Fibroblast of peridontal ligament (primary cell): Measurements from ENCODE around the gene GBGT1.
"Not testable (repeated sequence)": the region's sequence is repeated elsewhere in the genome, so short reads cannot be mapped to it uniquely, and the experiment has no call there.

Source experiments
- DNase-seq: peaks from one replicate; pipeline ENCODE4 v3.0.0-alpha.2; 2010; ENCODE audit errors: extremely low read depth

GBGT1 gene

DNA sequence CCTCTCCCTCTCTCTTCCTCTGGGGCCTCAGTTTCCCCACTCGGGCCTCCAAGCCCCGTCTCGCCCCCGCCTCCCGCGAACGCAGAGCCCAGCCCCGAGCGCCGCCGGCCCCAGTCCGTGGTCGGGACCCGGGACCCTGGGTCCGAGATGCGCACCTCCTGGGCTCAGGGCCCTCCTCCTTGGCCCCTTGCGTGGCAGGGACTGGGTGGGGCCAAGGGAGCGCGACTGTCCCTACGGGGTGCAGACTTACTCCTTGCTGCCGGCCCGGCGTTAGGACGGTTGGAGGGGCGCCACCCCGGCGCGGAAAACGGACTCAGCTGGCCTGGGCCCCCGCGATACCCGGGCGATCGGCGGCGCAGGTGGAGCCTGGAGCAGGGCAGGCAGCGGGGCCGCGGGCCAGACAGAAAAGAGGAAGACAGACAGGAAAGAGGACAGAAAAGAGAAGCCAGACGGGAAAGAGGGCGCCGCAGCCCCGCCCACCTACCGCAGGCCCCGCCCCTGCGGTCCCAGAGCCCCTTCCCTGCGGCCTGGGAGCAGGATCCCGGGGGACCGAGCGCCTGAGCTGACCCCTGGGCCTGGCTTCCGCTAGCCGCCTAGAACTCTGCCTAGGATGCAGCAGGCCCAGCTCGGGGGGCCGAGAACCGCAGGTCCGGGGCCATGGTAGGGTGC is at the start of gene GBGT1:
GBGT1 (minus strand) TSS at position 411 of the 669 bp plus-strand sequence. CDS start 1,502 bp downstream, outside the sequence.
- DNase-seq, result no peak

DNA sequence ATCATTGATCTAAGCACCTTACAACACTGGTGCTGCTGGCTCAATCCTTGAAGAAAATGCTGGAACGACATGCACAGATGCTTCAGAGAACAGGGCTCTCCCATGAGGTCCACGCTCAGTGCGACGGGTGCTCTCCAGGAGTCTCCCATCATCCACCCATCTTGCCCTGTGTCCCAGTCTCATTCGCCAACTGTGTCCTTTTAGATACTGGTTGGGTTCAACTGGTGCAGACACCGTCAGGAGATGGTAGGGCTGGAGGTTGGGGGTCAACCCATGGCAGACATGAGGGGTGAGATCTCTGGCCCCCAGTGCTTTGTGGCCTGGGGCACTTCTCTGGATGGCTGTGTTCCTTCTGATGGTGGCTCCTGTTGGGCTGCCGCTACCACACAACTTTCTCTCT is 46.9 kb upstream of the GBGT1 start:
- no peak for DNase-seq

DNA sequence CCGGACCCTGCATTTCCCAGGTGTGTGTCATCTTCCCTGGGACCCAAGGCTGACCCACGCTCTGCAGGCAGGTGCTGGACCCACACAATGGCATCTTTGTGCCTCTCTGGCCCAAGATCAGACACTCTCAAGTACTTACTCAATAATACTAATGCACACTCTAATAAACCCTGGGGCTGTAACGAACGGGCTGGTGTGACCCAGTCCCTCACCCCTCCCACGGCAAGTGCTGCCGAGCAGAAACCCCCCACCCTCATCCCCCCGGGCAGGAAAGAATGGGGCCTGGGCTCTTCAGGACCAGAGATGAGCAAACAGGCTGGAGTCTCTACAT is 46.5 kb upstream of the GBGT1 start:
- no peak for DNase-seq

DNA sequence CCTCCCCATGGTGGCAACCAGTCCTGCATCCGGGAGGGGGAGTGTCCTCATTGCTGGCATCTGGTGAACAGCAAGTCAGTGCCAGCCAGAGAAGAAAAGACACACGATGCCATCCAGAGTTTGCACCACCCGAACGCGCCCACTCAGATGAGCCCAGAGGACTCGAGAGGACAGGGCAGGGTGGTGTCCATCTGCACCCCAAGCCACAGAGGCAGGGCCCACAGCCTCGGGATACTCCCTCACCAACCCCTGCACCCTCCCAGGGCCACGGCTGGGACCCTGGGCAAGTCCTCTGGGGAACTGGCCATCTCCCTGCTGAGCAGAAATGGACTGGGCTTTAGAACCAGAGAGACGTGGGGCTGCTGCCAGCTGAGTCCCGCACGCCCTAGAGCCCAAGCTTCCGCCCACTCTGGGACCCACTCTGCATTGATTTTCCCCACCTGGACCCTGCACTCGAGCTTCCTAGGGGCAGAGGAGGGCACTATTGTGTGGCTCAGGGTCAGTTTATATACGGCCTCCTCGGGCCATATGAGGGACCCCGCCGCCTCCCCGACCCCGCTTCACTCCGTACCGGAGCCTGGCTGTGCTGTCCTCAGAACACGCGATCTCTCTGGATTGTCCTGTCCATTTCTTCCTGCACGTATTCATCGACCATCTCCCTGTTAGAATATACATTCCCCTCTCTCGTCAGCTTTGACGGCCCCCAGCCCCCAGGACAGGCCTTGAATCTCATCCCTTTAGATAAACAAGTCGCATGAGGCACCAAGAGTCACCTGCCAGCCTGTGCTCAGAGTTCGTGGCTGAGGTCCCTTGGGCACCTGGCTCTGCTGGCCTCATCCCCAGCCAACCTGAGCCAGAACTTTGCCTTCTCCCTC is 45.9 kb upstream of the GBGT1 start:
- not testable (repeated sequence) for DNase-seq

DNA sequence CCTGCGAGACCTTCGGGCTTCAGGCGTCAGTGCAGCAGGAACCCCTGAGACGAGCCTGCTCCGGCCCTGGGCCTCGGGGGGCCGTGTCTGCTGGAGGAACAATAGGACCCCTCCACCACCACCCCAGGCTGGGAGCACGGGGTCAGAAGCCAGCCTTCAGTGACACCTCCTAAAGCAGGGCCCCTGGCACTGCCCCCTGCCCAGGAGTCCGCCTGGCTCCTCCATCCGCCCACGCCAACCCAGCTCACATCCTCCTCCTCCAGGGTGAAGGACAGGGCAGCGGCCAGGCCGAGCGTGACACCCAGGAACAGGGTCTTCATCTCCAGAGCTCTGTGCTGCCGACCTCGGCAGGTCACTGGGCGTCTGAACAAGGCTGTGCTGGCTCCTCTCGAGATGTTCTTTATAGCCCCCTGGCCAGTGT is 45.2 kb upstream of the GBGT1 start, which contains the start of gene OBP2B:
OBP2B (minus strand) TSS at position 371 of the 421 bp plus-strand sequence; CDS start at position 320, 51 bp downstream.
- DNase-seq, result not testable (repeated sequence)

DNA sequence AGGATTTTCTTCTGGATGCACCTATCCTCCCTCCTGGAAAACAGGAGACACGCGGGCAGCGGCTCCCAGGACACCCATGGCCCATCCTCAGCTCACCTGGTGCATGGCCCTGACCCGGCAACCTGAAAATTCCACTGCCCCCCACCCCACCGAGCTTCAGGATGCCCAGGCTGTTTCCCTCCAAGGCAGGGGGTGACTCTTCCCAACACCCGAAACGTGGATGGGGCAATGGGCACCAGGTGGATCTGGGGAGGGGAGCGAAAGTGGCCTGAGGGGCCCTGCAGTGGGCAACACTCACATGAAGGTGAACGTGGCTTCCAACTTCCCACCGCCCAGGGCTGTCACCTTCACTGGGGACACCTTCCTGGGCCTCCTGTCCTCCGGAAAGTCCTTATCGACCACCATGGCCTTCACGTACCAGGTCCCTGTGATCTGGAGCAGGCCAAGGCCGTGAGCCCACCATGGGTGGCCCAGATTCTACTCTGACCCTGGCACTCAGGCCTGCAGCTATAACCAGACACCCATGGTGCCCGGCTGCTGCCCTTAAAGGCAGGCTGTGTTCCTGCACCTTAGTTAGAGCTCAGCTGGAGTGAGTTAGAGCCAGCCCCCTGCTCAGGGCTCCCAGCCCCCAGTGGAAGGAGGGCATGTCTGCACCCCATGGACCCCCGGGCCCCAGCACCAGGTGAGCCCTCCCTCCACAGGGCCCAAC is 44.6 kb upstream of the GBGT1 start:
- DNase-seq, result not testable (repeated sequence)

DNA sequence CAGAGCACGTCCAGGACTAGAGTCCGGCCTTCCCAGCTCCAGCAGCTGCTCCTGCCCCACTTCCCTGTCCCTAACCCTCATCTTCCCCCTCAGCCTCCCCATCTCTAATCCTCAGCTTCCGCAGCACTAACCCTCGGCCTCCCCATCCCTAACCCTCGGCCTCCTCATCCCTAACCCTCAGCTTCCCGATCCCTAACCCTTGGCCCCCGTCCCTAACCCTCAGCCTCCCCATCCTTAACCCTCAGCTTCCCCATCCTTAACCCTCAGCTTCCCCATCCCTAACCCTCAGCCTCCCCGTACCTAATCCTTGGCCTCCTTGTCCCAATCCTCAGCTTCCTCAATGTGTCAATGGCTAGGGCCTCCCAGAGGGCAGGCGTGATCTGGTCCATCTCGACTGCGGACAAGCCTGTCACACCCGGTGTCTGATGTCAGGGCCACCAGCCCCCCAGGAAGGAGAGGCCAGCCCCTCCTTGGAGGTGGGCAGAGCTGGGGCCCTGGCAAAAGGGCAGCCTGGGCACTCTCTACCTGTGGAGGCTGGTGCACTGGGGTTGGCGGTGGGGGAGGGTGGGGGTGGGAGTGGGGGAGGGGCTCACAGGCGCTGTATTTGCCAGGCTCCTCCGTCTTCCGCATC is 43.9 kb upstream of the GBGT1 start:
- no peak for DNase-seq

DNA sequence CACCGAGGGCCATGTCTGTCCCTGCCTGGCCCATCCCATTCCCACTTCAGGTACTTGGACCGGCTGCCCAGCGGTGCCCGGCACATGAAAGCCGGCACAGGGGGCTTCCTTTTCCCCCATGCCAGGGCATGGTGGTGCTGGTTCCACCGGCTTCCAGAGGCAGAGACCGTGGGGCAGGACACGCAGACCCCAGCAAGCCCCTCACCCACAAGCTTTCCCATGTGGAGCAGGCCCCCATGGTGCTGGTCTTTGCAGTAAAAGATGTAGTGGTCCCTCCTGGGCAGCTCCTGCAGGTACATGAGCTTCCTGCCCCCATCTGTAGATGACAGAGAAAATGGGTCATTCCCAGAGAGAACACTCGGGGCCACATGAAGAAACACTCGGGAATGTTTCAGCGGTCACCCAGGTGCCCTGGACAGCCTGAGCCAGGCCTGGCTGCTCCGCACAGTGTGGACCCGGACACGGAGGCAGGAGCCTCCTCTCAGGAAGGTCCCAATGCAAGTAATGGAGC is 43.4 kb upstream of the GBGT1 start:
- DNase-seq, result no peak

DNA sequence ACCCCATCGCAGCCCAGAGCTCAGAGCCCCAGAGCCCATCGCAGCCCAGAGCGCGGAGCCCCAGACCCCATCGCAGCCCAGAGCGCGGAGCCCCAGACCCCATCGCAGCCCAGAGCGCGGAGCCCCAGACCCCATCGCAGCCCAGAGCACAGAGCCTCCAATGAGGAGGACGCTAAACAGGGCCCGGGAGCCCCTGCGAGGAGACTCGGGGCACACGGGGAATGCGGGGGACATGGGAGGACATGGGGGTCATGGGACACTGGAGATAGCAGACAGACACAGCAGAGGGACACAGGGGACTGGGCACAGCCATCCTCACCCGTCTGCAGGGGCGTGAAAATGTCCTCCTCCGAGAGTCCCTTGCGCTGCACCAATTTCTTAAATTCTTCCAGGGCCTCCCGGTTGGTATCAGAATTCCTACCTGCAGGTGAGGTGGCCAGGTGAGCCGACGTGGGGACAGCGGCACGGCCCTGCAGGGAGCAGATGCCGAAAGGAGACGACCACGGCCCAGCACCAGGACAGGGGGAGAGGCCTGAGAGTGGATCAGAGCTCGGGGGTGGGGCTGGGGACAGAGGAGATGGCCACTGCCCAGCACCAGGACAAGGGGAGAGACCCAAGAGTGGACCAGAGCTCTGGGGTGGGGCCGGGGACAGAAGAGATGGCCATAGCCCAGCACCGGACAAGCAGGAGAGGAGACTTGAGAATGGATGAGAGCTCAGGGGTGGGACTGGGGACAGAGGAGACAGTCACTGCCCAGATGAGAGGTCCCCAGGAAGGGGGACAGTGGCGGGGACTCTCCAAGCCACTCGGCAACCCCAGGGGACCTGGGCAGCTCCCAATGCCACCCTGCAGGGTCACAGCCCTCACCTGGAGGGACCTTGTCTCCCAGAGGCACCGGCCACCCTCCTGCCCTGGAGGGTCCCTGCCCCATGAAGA is 42.5 kb upstream of the GBGT1 start:
- no peak for DNase-seq

DNA sequence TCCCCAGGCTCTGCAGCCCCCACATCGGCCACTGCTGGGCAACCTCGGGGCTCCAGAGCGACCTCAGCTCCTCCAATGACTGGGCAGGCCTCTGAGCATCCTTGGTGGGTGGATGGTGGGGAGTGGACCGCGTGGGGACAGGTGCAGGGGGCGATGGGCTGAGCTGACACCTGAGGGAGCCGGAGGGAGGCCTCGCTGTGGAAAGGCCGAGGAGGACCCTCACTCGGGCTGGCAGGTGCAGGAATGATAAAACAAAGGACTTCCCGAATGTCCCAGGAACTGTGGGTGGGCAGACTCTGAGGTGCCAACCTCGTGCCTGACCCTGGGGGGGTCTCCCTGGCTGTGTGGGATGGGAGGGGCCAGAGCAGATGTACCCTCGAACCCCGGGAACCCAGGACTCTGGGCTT is 41.8 kb upstream of the GBGT1 start:
- DNase-seq, result not testable (repeated sequence)

DNA sequence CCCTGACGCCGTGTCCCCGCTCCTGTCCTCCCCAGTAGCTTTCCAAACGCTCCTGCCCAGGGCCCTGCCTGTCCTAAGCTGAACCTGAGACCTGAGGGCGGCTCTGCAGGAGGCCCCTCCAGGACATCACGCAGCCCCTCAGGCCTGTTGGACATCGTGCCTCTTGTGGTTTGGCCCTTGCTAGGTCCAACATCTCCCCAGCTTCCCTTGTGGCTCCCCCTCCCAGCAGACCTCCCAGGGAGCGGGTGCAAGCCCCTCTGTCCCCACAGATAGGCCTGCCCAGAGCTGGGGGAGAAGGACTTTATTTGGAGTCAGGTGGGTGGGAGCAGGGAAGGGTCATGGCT is 41.3 kb upstream of the GBGT1 start:
- DNase-seq, result no peak

DNA sequence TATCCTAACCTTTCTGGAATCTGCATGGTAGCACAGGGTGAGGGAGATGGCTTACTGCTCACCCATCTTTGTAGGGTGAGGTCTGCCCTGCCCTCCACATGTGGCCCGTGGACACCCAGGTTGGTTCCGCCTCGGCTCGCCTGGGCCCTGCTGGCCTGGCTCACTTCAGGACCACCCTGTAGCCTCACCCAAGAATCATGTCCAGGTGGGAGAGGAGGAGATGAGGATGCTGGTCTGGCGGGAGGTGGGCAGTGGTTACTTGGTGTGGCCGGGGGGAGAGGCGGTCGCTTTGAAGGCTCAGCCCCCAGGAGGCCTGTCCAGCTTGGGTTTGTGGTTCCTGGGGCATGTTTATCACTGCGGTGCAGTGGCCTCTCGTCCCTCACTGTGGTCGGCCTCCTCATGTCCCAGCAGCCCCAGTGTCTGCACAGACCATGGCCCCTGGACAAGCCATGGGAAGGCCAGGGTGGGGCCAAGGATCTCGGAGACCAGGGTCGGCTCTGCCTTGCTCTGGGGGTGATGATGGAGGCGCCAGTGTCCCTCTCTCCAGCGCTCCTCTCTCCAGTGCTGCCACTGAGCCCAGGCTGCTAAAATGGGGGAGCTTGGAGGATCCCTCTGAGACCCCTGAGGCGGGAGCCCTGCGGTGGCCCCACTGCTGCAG is 40.8 kb upstream of the GBGT1 start:
- no peak for DNase-seq

DNA sequence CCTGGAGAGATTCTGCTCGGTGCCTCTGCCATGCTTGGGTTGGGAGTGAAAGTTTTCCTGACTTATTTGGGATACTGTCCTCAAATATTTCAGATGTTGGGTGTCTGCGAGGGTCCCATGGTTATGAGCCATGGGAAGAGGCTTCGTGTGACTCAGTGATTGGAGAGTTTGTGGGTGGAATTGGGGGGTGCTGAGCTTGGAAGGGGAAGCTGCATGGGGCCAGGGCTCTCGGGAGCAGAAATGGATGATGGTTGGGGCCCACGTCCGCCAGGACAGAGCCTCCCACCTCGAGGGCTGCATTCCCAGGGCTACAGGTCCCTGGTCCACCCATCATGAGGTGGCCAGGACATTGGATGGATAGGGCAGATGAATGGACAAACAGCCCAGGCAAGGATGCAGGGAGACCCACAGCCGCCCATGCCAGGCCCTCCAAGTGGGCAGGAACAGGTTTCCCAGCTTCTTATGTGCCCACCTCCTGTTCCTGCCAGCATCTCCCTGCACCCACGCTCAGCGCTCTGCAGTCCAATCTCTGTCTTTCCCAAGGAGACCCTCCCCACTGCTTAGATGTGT is 39.9 kb upstream of the GBGT1 start:
- no peak for DNase-seq

DNA sequence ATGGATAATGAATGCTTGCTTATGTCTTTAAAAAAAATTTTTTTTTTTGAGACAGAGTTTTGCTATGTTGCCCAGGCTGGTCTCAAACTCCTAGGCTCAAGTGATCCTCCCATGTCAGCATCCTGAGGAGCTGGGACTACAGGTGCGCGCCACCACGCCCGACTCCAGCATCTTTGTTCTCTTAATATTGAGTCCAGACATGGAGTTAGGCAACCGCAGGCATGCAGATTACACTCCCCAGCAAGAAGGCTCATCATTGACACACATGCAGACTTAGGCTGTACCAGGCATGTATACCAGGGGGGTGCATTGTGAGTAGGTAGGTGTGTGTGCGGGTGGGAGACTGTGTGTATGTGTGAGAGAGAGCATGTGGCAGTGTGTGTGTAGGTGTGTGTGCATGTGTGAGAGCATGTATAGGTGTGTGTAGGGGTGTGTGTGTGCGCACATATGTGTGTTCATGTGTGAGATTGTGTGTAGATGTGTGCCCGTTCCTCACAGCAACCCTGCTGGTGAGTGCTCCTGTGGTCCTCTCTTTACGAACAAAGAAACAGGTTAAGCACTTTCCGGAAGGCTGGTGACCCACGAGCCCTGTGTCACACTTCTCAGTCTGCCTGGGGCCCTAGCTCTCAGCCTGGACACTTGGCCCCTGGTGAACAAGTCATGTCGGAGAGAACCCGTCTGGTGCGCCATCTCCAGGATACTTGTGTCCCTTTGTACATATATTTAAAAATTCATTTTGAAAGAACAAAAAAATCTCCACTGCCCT is 39.2 kb upstream of the GBGT1 start:
- DNase-seq, result no peak

DNA sequence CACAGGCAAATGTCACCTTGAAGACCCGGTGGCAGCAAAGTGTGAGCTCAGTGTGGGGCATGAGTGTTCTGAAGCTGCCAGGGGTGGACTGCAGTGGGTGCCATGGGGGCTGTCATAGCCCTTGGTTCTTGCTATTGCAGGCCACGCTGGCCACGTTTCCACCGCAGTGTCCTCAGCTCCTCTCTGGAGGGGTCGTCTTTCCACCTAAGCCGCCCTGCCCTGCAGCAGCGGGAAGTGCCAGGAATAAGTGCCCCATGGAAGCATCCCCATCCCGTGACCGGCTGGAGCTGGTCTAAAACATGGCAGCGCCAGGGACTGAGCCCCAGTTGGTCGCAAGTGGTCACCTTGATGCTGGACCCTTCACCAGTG is 38.4 kb upstream of the GBGT1 start:
- no peak for DNase-seq

DNA sequence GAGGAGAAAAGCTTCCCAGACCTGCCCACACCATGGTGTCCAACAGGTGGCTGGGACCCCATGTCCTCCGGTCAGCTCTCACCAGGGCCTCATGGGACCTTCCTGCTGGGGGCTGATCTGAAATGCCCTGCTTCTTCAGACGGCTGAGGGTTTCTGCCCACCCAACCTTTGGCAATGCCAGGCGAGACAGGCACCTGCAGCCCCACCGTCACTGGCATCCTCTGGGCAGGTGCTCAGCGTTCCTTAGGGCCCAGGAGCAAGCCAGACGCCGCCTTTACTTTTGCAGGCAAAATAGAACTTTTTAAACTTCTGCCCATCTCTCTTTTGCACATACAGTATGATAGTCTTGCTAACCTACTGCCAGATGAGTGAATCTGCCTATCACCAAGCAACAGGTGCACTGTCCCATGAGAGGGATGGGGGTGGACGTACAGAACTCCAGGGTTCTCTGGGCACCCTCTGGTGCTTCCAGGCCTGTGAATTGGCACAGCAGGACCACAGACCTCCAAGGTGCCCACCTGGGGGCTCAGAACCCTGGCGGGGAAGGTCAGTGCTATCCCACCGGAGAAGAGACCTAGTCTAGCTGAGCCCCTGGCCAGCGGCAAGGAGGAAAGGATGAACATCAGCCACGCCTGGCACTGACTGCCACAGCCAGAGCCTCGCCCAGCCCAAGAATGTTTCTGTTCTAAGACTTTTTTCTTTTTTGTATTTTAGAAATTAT is 37.9 kb upstream of the GBGT1 start:
- no peak for DNase-seq

DNA sequence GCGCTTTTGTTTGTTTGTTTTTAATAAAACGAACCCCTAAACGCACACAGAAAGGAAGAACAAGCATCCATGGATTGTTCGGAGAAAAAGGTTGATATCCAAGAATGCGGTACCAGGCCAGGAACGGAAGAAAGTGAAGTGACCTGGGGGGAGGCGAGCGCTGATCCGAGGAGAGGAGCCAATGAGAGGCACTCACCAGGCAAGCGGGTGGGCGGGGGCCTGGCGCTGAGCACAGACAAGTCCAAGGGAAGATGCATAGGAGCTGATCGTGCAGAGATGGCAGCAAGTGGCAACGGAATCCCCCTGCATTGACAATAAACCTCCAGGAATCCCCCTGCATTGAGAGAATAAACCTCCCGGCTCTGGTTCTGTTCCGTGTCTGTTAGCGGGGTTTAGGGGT is 36.9 kb upstream of the GBGT1 start:
- DNase-seq, result no peak

DNA sequence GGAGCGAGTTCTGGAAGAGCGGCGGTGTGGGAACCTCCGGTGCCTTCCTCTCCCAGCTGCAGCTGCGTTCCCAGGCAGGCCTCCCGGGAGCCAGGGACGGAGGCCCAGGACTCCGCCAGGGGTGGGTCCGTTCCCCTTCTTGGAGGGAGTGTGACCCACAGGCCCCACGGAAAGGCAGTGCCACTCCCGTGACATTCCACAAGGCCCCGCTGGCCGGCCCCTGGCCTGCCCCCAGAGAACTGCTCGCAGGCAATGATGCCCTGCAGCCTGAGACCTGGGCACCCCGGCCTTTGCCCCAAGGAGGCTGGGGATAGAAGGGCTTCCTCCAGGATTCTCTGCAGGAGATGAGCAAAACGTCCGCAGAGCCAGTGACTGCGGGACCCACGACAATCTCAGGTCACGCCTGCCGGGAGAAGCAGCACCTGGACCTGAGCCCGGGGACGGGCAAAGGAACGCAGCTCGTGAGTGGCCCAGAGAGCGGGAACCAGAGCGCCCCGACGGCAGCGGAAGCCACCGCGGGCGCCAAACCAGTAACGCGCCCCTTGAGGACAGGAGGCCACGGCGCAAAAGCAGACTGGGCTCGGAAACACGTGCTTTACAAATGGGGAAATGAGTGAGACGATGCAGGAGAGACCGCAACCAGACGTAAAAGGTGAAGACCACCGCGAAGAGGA is 36.1 kb upstream of the GBGT1 start:
- DNase-seq, result no peak
